KOPT-K1 (cell line): ENCODE results near the gene COL23A1.

Experiments
- H3K27ac ChIP-seq: fragments of 200-600 bp; sonication (generic); 2 replicates; pipeline ENCODE4 v1.5.1; 2016; ENCODE audit warnings: antibody characterized with exemption, mild to moderate bottlenecking, low read depth, low read length; ENCODE audit not compliant: poor library complexity, severe bottlenecking
- H3K36me3 ChIP-seq: fragments of 200-600 bp; sonication (generic); 2 replicates; pipeline ENCODE4 v1.5.1; 2017; ENCODE audit warnings: antibody characterized with exemption, mild to moderate bottlenecking, low read length, moderate library complexity; ENCODE audit not compliant: insufficient read depth
- H3K9me3 ChIP-seq: fragments of 200-600 bp; sonication (generic); 2 replicates; pipeline ENCODE4 v1.5.1; 2017; ENCODE audit warnings: antibody characterized with exemption, low read length, mild to moderate bottlenecking; ENCODE audit not compliant: insufficient read depth, poor library complexity, severe bottlenecking

Gene COL23A1

DNA sequence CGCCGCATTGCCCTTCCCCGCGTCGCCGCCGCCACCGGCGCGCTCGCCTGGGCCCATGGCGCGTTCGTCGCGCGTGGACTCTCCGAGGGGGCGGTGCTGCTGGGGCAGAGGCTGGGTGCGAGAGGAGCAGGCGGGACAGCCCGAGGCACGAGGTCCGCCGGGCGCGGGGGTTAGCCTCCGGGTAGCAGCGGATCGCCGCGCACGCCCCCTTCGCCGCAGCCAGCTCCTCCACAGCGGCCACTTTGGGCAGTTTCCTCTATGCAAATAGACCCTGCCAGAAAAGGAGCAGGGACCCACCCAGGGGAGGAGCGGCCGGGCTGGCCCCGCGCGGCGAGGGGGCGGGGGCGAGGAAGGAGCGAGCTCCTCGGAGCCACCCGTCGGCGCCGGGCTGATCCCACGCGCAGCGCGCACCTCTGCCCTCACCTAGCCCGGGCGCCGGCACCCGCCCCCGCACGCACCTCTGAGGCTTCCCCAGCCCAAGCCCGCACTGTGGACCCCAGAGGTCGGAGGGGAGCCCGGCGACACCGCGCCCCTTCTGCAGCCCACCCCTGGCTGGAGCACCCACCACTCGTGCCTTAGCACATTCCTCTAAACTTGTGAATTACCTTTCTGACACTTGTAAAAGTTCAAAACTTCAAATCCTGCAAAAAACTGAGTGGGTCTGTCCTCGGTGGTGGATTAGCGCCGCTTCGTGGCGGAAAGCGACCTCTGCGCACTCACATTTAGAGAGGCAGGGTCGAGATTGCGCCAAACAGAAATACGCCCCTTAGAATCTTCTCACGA is at the start of gene COL23A1:
TSS of gene COL23A1 (minus strand) at position 253 of the 783 bp plus-strand sequence.
- Histone ChIP-seq H3K36me3 (peaks cover 8% of the 10 kb centered on the region; the same call in 1 of the 2 replicates), H3K9me3 (peaks cover 36% of the 10 kb centered on the region), H3K27ac (no peak within 1 kb of the TSS)

- no peaks in the 10 kb centered on the region for H3K36me3 ChIP-seq
- H3K27ac ChIP-seq = no peak overlapping the region
- H3K9me3 ChIP-seq = peaks cover 4% of the 10 kb centered on the region
Observed at GRCh38 chr5:178637356-178638074, 47.3 kb upstream of the COL23A1 start.

DNA sequence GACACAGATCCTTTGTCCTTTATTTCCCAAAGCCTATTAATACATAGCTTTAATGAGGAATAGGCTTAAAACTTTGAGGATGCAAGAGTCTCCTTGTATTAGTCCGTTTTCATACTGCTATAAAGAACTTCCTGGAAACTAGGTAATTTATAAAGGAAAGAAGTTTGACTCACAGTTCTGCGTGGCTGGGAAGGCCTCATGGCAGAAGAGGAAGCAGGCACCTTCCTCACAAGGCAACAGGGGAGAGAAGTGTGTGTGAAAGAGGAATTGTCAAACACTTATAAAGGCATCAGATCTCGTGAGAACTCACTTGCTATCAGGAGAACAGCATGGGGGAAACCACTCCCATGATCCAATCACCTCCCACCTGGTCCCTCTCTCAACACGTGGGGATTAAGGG is 42.1 kb upstream of the COL23A1 start:
- H3K27ac ChIP-seq = no peak overlapping the region
- no peaks in the 10 kb centered on the region for H3K36me3 ChIP-seq
- peaks cover 4% of the 10 kb centered on the region for H3K9me3 ChIP-seq

- no peaks in the 10 kb centered on the region for H3K36me3 ChIP-seq
Observed at GRCh38 chr5:178630951-178631350, 40.8 kb upstream of the COL23A1 start.

GRCh38 chr5:178630475-178630930 is 40.3 kb upstream of the COL23A1 start:
- no peaks in the 10 kb centered on the region for H3K36me3 ChIP-seq
- H3K9me3 ChIP-seq = peaks cover 4% of the 10 kb centered on the region
- no peak overlapping the region for H3K27ac ChIP-seq

More at GRCh38 chr5:178630951-178631350, 40.8 kb upstream of the COL23A1 start:
- Histone ChIP-seq H3K27ac (no peak overlapping the region), H3K9me3 (peaks cover 4% of the 10 kb centered on the region)

- peak overlapping the region; percentile 96 for H3K27ac ChIP-seq
- no peaks in the 10 kb centered on the region for H3K9me3 ChIP-seq
- peaks cover 11% of the 10 kb centered on the region for H3K36me3 ChIP-seq
Observed at GRCh38 chr5:178627259-178627598, 37.0 kb upstream of the COL23A1 start.

DNA sequence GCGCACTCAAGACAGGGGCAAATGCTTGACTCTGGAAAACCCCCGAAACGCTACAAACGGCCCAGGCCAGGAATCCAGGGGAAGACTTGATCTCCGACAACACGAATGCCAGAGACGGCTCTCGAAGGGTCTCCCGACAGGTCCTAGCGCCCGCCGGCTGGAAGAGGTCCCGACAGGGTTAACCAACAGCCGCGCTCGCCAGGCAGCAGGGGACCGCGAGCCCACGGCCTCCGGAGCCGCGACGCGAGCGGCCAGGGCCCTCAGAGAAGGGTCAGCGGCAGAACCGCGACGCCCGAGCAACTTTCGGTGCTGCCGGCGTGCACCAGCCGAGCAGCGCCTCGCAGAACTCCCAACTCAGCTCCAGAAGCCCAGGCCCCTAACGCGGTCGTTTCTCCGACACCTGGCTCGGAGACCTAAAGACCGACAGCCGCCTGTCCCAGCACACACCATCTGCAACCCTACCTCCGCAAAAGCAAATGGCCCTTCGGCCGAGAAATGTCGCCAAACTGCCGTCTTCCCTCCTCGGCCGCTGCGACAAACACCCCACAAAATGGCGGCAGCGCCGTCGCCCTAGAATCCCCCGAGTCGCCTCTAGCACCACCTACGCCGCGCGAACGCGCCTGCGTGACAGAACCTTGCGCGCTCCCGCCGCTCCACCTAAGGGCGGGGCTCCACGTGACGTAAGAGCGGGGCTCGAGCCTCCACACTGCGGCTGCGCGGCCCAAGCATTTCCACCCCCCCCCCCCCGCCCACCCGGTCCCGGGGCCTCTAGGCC is 36.5 kb upstream of the COL23A1 start, which contains the start of gene CLK4:
TSS of gene CLK4 (minus strand) at position 567 of the 775 bp plus-strand sequence. CDS start 3,634 bp downstream, outside the sequence.
- Histone ChIP-seq H3K36me3 (peaks cover 16% of the 10 kb centered on the region), H3K27ac (peak within 1 kb of the TSS; percentile 96), H3K9me3 (no peaks in the 10 kb centered on the region)

DNA sequence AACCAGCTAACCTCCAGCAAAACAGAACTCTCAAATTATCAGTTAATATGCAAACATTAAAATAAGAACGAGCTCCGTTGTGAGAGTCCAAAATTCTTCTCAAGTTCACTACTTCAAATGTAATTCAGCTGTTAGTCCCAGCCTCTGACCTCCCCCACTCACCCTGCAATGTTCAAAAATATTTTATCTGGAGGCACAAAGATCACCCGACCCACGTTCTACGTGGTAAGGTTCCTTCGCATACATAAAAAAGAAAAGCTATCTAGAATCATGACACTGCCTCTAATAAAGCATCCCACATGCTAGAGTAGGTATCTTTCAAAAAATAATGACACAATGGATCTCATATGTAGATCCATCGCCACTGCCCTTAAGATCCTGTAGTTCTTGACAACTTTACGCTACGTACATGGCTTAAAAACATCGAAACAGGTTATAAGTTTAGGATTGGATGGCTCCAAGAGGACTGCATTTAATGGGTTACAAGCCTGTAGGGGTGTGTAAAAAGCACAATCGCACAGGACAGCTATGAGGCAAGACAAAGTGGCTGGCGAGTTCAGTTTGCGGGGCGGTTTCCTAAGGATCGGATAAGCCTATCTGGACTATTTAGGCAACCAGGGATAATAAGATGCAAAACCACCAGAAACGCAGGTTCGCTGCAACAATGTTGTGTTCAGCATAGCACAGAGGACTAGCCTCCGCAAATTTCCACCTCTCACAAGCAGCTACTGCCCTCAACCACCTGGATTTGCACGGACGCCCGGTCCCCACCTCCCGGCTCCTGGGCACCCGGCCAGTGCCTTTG is 35.7 kb upstream of the COL23A1 start:
- Histone ChIP-seq H3K27ac (peak overlapping the region; percentile 96), H3K36me3 (peaks cover 24% of the 10 kb centered on the region), H3K9me3 (no peaks in the 10 kb centered on the region)

GRCh38 chr5:178624631-178625546 is 34.7 kb upstream of the COL23A1 start:
- H3K36me3 ChIP-seq = peaks cover 34% of the 10 kb centered on the region
- peak overlapping the region; percentile 96 for H3K27ac ChIP-seq
- no peaks in the 10 kb centered on the region for H3K9me3 ChIP-seq

GRCh38 chr5:178622679-178623247 is 32.6 kb upstream of the COL23A1 start:
- H3K36me3 ChIP-seq = peaks cover 53% of the 10 kb centered on the region
- H3K27ac ChIP-seq = no peak overlapping the region

DNA sequence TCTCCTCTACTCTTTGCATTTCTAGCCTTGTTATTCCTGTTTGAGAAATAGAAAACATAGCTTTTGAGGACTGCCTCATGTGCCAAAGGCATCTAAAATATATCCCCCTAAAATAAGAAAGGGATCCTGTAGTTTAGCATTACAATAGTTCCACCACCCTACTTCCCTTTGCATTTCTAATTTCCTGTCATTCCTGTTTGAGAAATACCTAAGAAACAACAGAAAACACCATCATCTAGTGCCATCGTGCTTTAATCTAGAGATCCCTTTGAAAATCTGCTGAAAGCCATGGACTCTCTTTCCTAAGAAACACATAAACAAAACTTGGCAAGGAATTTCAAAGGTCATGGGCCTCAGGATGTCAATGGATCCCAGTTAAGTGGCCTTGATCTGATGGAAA is 29.2 kb upstream of the COL23A1 start:
- Histone ChIP-seq H3K36me3 (peaks cover 87% of the 10 kb centered on the region), H3K27ac (no peak overlapping the region), H3K9me3 (no peaks in the 10 kb centered on the region)

More at GRCh38 chr5:178622679-178623247, 32.6 kb upstream of the COL23A1 start:
- no peaks in the 10 kb centered on the region for H3K9me3 ChIP-seq

- Histone ChIP-seq H3K9me3 (no peaks in the 10 kb centered on the region), H3K36me3 (peaks cover 95% of the 10 kb centered on the region), H3K27ac (no peak overlapping the region)
Observed at GRCh38 chr5:178612299-178612698, 22.1 kb upstream of the COL23A1 start.

DNA sequence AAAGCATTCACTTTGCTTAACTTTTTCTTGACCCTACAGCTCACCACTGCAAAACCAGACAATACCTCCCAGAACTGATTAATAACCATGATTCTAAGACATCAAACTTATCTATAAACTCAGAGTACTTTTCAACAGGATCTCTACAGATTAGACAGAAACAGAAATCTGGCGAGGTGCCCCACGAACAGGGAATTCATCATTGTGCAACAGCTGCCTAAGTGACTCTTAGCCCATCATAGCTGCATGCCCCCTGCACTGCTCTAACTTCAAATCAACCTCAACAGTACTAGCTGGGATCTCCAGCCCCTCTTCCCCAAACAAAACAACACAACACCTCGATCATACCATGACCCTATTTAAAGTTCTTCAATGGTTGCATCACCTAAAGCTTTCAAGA is 16.1 kb upstream of the COL23A1 start:
- Histone ChIP-seq H3K9me3 (no peaks in the 10 kb centered on the region), H3K36me3 (peaks cover 95% of the 10 kb centered on the region)

More for the DNA sequence above, 16.1 kb upstream of the COL23A1 start:
- no peak overlapping the region for H3K27ac ChIP-seq
